K562 (cell line): ENCODE measurements around the gene FAM184B. TPM values are rescaled to one million over a fixed set of nuclear protein-coding genes. Genes with fewer than 3 reads are reported as not detected.

ENCODE experiments used
- ATAC-seq: fragments of 200-7000 bp; cut with Tn5 transposase; 3 replicates; pipeline ENCODE4 v1.9.1; 2020; ENCODE audit warnings: moderate library complexity
- BruUV-seq: library from RNA; stranded (reverse); fragments of 400-500 nt; replicated peaks from 2 replicates; lab custom pipeline; 2021; lab: Mats Ljungman, UMichigan
- CTCF ChIA-PET: fragments of 300-600 bp; formaldehyde crosslinking; extraction: SDS; loops from one replicate; lab custom pipeline; 2021; ENCODE audit warnings: low intra/inter-chr PET ratio; lab: Yijun Ruan, JAX
- POLR2A ChIA-PET: fragments of 300-600, 350-650 bp; sonication (Branson Sonifier 250); formaldehyde crosslinking; extraction: SDS; loops from one replicate; lab custom pipeline; 2021; ENCODE audit warnings: antibody characterized with exemption, inconsistent platforms; lab: Yijun Ruan, JAX
- DNase-seq, 4 experiments: peaks; one replicate each; pipeline versions ENCODE4 v3.0.0 to v3.0.0-alpha.2; 2011 to 2018; ENCODE audit warnings: low spot score in 3 of 4, mixed read lengths in 3 of 4; ENCODE audit errors: extremely low read depth in 1 of 4
- FAIRE-seq: peaks from 2 replicates; lab custom pipeline; 2011; peaks lifted over from hg19 to GRCh38; lab: Jason Lieb, UNC
- H2AFZ ChIP-seq: 2 replicates; pipeline ENCODE4 v1.6.0; 2011; ENCODE audit warnings: low read depth, low read length, control low read depth, inconsistent platforms
- H3K27ac ChIP-seq: fragments of 200-600 bp; 3 replicates; pipeline ENCODE4 v1.8.0; 2011; ENCODE audit warnings: low read depth, mild to moderate bottlenecking, control low read depth, inconsistent platforms, low read length, moderate library complexity, mixed read lengths; ENCODE audit errors: extremely low read depth
- H3K27me3 ChIP-seq, 2 experiments: fragments of 300-600 bp in 1 of 2; 2 replicates in 1 of 2; 3 replicates in 1 of 2; pipeline versions ENCODE4 v1.6.0 to v1.8.0; 2011; ENCODE audit warnings: inconsistent platforms in 2 of 2, low read length in 2 of 2, mild to moderate bottlenecking in 1 of 2, mixed read lengths in 1 of 2, moderate library complexity in 1 of 2; ENCODE audit not compliant: control insufficient read depth in 2 of 2, insufficient read depth in 2 of 2
- H3K36me3 ChIP-seq: fragments of 300-600 bp; 3 replicates; pipeline ENCODE4 v1.8.0; 2011; ENCODE audit warnings: mild to moderate bottlenecking, low read length, inconsistent platforms; ENCODE audit not compliant: control insufficient read depth, insufficient read depth
- H3K4me1 ChIP-seq, 2 experiments: fragments of 200-600 bp in 1 of 2; replicated peaks in 1 of 2; 2 replicates in 1 of 2; 3 replicates in 1 of 2; pipeline versions ENCODE4 v1.5.1 to v1.8.0; 2011; ENCODE audit warnings: inconsistent platforms in 2 of 2, low read length in 2 of 2, mild to moderate bottlenecking in 1 of 2, mixed read lengths in 1 of 2, moderate library complexity in 1 of 2; ENCODE audit not compliant: control insufficient read depth in 2 of 2, insufficient read depth in 2 of 2
- H3K4me2 ChIP-seq: 2 replicates; pipeline ENCODE4 v1.6.1; 2011; ENCODE audit warnings: low read length, control low read depth, inconsistent platforms, mixed read lengths; ENCODE audit not compliant: insufficient read depth
- H3K4me3 ChIP-seq: fragments of 200-600 bp; sonication (generic), shearing (Covaris generic); 2 replicates; pipeline ENCODE4 v1.5.1; 2016; ENCODE audit warnings: control low read depth, inconsistent platforms
- H3K79me2 ChIP-seq: fragments of 200-600 bp; 3 replicates; pipeline ENCODE4 v1.8.0; 2011; ENCODE audit warnings: low read length, inconsistent platforms; ENCODE audit not compliant: control insufficient read depth, insufficient read depth
- H3K9ac ChIP-seq, 2 experiments: 2 replicates each; pipeline versions ENCODE4 v1.6.0 to v1.6.1; 2011; ENCODE audit warnings: low read depth in 2 of 2, low read length in 2 of 2, control low read depth in 1 of 2, inconsistent platforms in 1 of 2, mild to moderate bottlenecking in 1 of 2, mixed read lengths in 1 of 2; ENCODE audit not compliant: insufficient read depth in 1 of 2
- H3K9me1 ChIP-seq: one replicate; pipeline ENCODE4 v1.6.0; 2011; ENCODE audit warnings: inconsistent platforms, mild to moderate bottlenecking, low read length, moderate library complexity; ENCODE audit not compliant: control insufficient read depth, insufficient read depth
- H3K9me3 ChIP-seq: replicated peaks from 2 replicates; pipeline ENCODE4 v1.5.1; 2011; ENCODE audit warnings: low read depth, low read length, inconsistent platforms; ENCODE audit not compliant: control insufficient read depth, insufficient read depth
- H4K20me1 ChIP-seq: replicated peaks from 2 replicates; pipeline ENCODE4 v1.6.1; 2011; ENCODE audit warnings: low read length, inconsistent platforms, mixed read lengths; ENCODE audit not compliant: control insufficient read depth, insufficient read depth
- ATF7 ChIP-seq: fragments of 450-650 bp; IDR thresholded peaks from 2 replicates; pipeline ENCODE4 v1.7.1; 2014; ENCODE audit warnings: mild to moderate bottlenecking, moderate library complexity
- CBFA2T2 ChIP-seq: fragments of 450-650 bp; conservative IDR thresholded peaks from 2 replicates; pipeline ENCODE4 v1.6.1; 2017; ENCODE audit warnings: mild to moderate bottlenecking
- CSDE1 ChIP-seq, 2 experiments: fragments of 450-650 bp; IDR thresholded peaks; 2 replicates each; pipeline ENCODE4 v1.6.1; 2016; ENCODE audit warnings: mild to moderate bottlenecking in 1 of 2
- IFI16 ChIP-seq: fragments of 250-450 bp; sonication (Bioruptor Pico); IDR thresholded peaks from 2 replicates; pipeline ENCODE4 v2.1.2; 2022; ENCODE audit warnings: mild to moderate bottlenecking, inconsistent platforms
- KDM1A ChIP-seq, 2 experiments: fragments of 450-650 bp; IDR thresholded peaks; 2 replicates each; pipeline ENCODE4 v1.6.1; 2016; ENCODE audit warnings: mild to moderate bottlenecking in 2 of 2
- NFXL1 ChIP-seq: fragments of 450-650 bp; formaldehyde crosslinking; IDR thresholded peaks from 2 replicates; pipeline ENCODE4 v1.4.0; 2021; ENCODE audit warnings: mild to moderate bottlenecking
- NR1H2 ChIP-seq: sonication (generic); formaldehyde crosslinking; IDR thresholded peaks from 2 replicates; pipeline ENCODE4 v1.4.0; 2020; ENCODE audit warnings: mild to moderate bottlenecking, missing genetic modification reagents
- RFX7 ChIP-seq: fragments of 250-450 bp; sonication (Bioruptor Pico); IDR thresholded peaks from 2 replicates; pipeline ENCODE4 v1.5.1; 2021; ENCODE audit warnings: mild to moderate bottlenecking
- RNF219 ChIP-seq: fragments of 250-450 bp; sonication (Bioruptor Pico); IDR thresholded peaks from 2 replicates; pipeline ENCODE4 v1.5.0; 2022; ENCODE audit warnings: mild to moderate bottlenecking
- SMC3 ChIP-seq: conservative IDR thresholded peaks from 2 replicates; pipeline ENCODE4 v1.6.1; 2011; ENCODE audit warnings: low read depth, low read length, improper control_type of control experiment; ENCODE audit not compliant: insufficient read depth
- SUPT5H ChIP-seq: fragments of 450-650 bp; IDR thresholded peaks from 2 replicates; pipeline ENCODE4 v1.6.1; 2016
- U2AF1 ChIP-seq: fragments of 200-400 bp; formaldehyde crosslinking; optimal IDR thresholded peaks from 2 replicates; pipeline ENCODE3; 2017; ENCODE audit warnings: mild to moderate bottlenecking, low read depth, low read length, moderate library complexity
- ZNF133 ChIP-seq: fragments of 250-450 bp; sonication (Bioruptor Pico); IDR thresholded peaks from 2 replicates; pipeline ENCODE4 v1.4.0; 2020; ENCODE audit warnings: mild to moderate bottlenecking
- ZNF717 ChIP-seq: fragments of 250-450 bp; sonication (Bioruptor Pico); IDR thresholded peaks from 2 replicates; pipeline ENCODE4 v1.5.0; 2021
- ZNF780A ChIP-seq: fragments of 250-450 bp; sonication (Bioruptor Pico); IDR thresholded peaks from 2 replicates; pipeline ENCODE4 v1.5.0; 2021; ENCODE audit warnings: mild to moderate bottlenecking
- WGBS: fragments of 100-300 bp; shearing (Covaris generic); methylation state at CpG from one replicate; pipeline ENCODE4 v1.1.6; 2016; ENCODE audit warnings: low coverage, mixed read lengths; ENCODE audit not compliant: insufficient coverage; ENCODE audit errors: missing lambda C conversion rate; 5-methylcytosine and 5-hydroxymethylcytosine counted together
- in situ Hi-C: fragments of 300-500 bp; cut with MboI; formaldehyde crosslinking; loops from 4 replicates; pipeline ENCODE4 v1.15.0; 2018; ENCODE audit warnings: inconsistent platforms, mixed read lengths
- intact Hi-C: fragments of 100-400 bp; cut with micrococcal nuclease; formaldehyde crosslinking; loops from 2 replicates; pipeline ENCODE4 v1.14.2; 2022
- polyA plus RNA-seq, 8 experiments: library from polyadenylated mRNA; depleted of rRNA in 4 of 8; stranded (reverse) in 5 of 8; unstranded in 3 of 8; fragments of >200 nt; fragmentation: Nextera tagmentation in 2 of 8; fragmentation: Illumina TruSeq in 1 of 8; extraction: Ambion mirVana in 2 of 8; extraction: Trizol in 1 of 8; gene quantifications; 2 replicates each; pipeline versions ENCODE4 v1.2.1 to v1.2.3, GENCODE V29; 2011 to 2014; ENCODE audit warnings: inconsistent platforms in 1 of 8, missing spikeins in 1 of 8
- total RNA-seq, 7 experiments: library from RNA; depleted of rRNA in 6 of 7; stranded (reverse); fragments of >200 nt in 6 of 7; fragmentation: Illumina TruSeq in 2 of 7; extraction: Trizol in 2 of 7; gene quantifications; 2 replicates each; pipeline versions ENCODE4 v1.2.1 to v1.2.3, GENCODE V29; 2011 to 2021; ENCODE audit warnings: low replicate concordance in 1 of 7

Gene FAM184B
- total and polyA plus RNA-seq, 9 of the 15 experiments (the other 6 are each of a cell fraction or from before 2014, with no cell fraction given) = not detected

DNA sequence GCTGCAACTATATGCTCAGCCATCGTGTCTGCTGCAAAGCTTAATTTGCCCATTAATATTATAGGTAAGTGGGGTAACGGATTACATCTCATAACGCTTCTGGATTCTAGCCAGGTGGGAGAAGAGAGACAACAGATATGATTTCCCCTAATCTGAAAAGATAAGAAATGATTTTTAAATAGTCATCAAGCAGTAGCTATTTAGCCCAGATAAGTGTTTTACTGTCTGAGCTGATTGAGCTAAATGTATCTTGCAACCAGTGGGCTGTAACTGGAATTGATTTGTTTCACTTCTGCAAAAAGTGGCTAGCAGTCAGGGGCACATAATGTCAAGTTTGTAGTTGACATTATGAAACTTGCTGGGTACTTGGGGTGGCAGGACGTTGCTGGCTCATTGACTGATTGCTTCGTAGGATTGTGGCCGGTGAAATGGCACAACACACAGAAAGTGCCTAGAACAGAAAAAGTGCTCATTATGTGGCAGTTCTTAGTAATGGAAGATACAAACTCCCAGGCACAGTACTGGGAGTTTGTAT lies 185.9 kb downstream of the FAM184B start:
- no peak for ATAC-seq
- BruUV-seq = no TSS peak
- Histone ChIP-seq H3K36me3 (peaks cover 79% of the 10 kb centered on the region), H3K9me3 (no peaks in the 10 kb centered on the region), H3K4me3 (no peak overlapping the region), H4K20me1 (no peaks in the 10 kb centered on the region), H3K9ac (no peak overlapping the region), H3K27ac (no peak overlapping the region), H3K79me2 (no peaks in the 10 kb centered on the region), H3K27me3 (no peaks in the 10 kb centered on the region), H2AFZ (no peak overlapping the region), H3K4me1 (no peaks in the 10 kb centered on the region), H3K4me2 (no peak overlapping the region), H3K9me1 (no peaks in the 10 kb centered on the region)
- TF ChIP-seq RNF219 (CRISPR knock-in tag) (no peak), ZNF133 (CRISPR knock-in tag) (no peak)
- FAIRE-seq = no peak
- POLR2A ChIA-PET = no interaction called here
- in situ Hi-C loops = no loop called here
- WGBS = 93% methylated on average over 6 of the region's 6 CpGs
- no peak for DNase-seq
- intact Hi-C loops = no loop called here
- CTCF ChIA-PET = no interaction called here

GRCh38 chr4:17589355-17589754 lies 192.1 kb downstream of the FAM184B start:
- ChIA-PET POLR2A (no interaction called here), CTCF (no interaction called here)
- Histone ChIP-seq H3K79me2 (no peaks in the 10 kb centered on the region), H3K9ac (no peak overlapping the region), H3K9me1 (no peaks in the 10 kb centered on the region), H3K36me3 (peaks cover 84% of the 10 kb centered on the region), H3K27me3 (no peaks in the 10 kb centered on the region), H3K27ac (no peak overlapping the region), H2AFZ (no peak overlapping the region), H3K4me1 (no peaks in the 10 kb centered on the region), H3K4me2 (no peak overlapping the region), H3K4me3 (no peak overlapping the region), H4K20me1 (no peaks in the 10 kb centered on the region), H3K9me3 (no peaks in the 10 kb centered on the region)
- TF ChIP-seq ZNF717 (CRISPR knock-in tag) = no peak
- TF ChIP-seq ATF7 = no peak
- no peak for TF ChIP-seq SUPT5H
- no peak for TF ChIP-seq U2AF1
- no peak for TF ChIP-seq RFX7
- TF ChIP-seq NR1H2 (CRISPR knock-in tag) = no peak
- TF ChIP-seq IFI16 (CRISPR knock-in tag) = no peak
- no peak for TF ChIP-seq NFXL1 (CRISPR knock-in tag)
- no peak for TF ChIP-seq CSDE1 (IDR thresholded peaks at IDR 0.05)
- no peak for TF ChIP-seq SMC3
- TF ChIP-seq KDM1A (IDR thresholded peaks at IDR 0.05) = no peak
- TF ChIP-seq ZNF780A (CRISPR knock-in tag) = no peak
- no peak for TF ChIP-seq CBFA2T2
- ATAC-seq = no peak
- intact Hi-C loops = no loop called here
- no TSS peak for BruUV-seq
- no peak for DNase-seq
- peak; percentile 26 for FAIRE-seq
- in situ Hi-C loops = no loop called here
- 96% methylated on average over 3 of the region's 3 CpGs for WGBS
